OCI-M1 (cell line): ENCODE results near the gene CDK11B.
"Not testable (repeated sequence)": the region's sequence is repeated elsewhere in the genome, so short reads cannot be mapped to it uniquely, and the experiment has no call there.

Experiments used
- DNase-seq: peaks from one replicate; lab custom pipeline; 2025; lab: John Stamatoyannopoulos, UW

The CDK11B gene

GRCh38 chr1:1662392-1662791 lies 3.6 kb upstream of the CDK11B start:
- not testable (repeated sequence) for DNase-seq

- DNase-seq = not testable (repeated sequence)
These were observed 10.5 kb downstream of the CDK11B start for GRCh38 chr1:1648265-1648664.

- DNase-seq = peak; percentile 96
These were observed 11.1 kb downstream of the CDK11B start for GRCh38 chr1:1647567-1648241.

- DNase-seq = not testable (repeated sequence)
These were observed 12.5 kb downstream of the CDK11B start for GRCh38 chr1:1646326-1646725.

- DNase-seq = not testable (repeated sequence)
These were observed 17.9 kb downstream of the CDK11B start for GRCh38 chr1:1640711-1641461.

- not testable (repeated sequence) for DNase-seq
These were observed 18.7 kb downstream of the CDK11B start for GRCh38 chr1:1640081-1640480.

- DNase-seq = not testable (repeated sequence)
These were observed 19.4 kb downstream of the CDK11B start for GRCh38 chr1:1639368-1639767.

- DNase-seq = not testable (repeated sequence)
These were observed 20.3 kb downstream of the CDK11B start for GRCh38 chr1:1638528-1638927.

- not testable (repeated sequence) for DNase-seq
These were observed 21.3 kb downstream of the CDK11B start for GRCh38 chr1:1637479-1637875.

- DNase-seq = not testable (repeated sequence)
These were observed 22.0 kb downstream of the CDK11B start for GRCh38 chr1:1636621-1637478.

GRCh38 chr1:1634613-1635012 lies 24.2 kb downstream of the CDK11B start:
- not testable (repeated sequence) for DNase-seq

GRCh38 chr1:1633409-1633808 lies 25.4 kb downstream of the CDK11B start:
- DNase-seq = not testable (repeated sequence)

GRCh38 chr1:1631782-1632420 lies 26.9 kb downstream of the CDK11B start, which contains the start of gene MMP23B:
Gene MMP23B (plus strand): TSS chr1:1632173. CDS start chr1:1632219, 46 bp downstream.
- DNase-seq = no peak

GRCh38 chr1:1630965-1631781 lies 27.6 kb downstream of the CDK11B start:
- no peak for DNase-seq

GRCh38 chr1:1630191-1630964 lies 28.4 kb downstream of the CDK11B start:
- DNase-seq = no peak

- no peak for DNase-seq
These were observed 29.2 kb downstream of the CDK11B start for GRCh38 chr1:1629430-1630190.

GRCh38 chr1:1628754-1629429 lies 29.9 kb downstream of the CDK11B start:
- DNase-seq = no peak

- no peak for DNase-seq
These were observed 30.7 kb downstream of the CDK11B start for GRCh38 chr1:1627829-1628753.
